ENCODE data around the gene MUC12.

GRCh38 chr7:100959894-100960293, 9.5 kb upstream of the MUC12 start:
- no peak for TF ChIP-seq CTCF (IDR thresholded peaks at IDR 0.05; ENCODE audit: poor library complexity)
- no peak for TF ChIP-seq EZH2 (IDR thresholded peaks at IDR 0.05; ENCODE audit: borderline replicate concordance)
